ENCODE measurements around the gene EHMT1.

Gene EHMT1

GRCh38 chr9:137752426-137752825 is 133.6 kb downstream of the EHMT1 start:
- Histone ChIP-seq H3K36me3 (ENCODE audit: insufficient read depth, low read length) (peaks cover 63% of the 10 kb centered on the region; the same call in 1 of the 2 replicates), H3K79me2 (ENCODE audit: insufficient read depth, low read length) (no peaks in the 10 kb centered on the region), H3K4me3 (ENCODE audit: low read length, poor library complexity, severe bottlenecking) (no peak overlapping the region), H3K4me1 (ENCODE audit: insufficient read depth, low read length, poor library complexity, severe bottlenecking) (peaks cover 8% of the 10 kb centered on the region), H3K9me3 (ENCODE audit: insufficient read depth, low read depth, low read length) (0 out of 2 replicates have a peak, but pooled peaks cover 7% of the 10 kb centered on the region), H3K9ac (ENCODE audit: low read depth, low read length, poor library complexity, severe bottlenecking) (no peak overlapping the region), H2AFZ (ENCODE audit: low read length) (no peak overlapping the region), H3K9me2 (replicated peaks; ENCODE audit: low read depth, low read length) (no peaks in the 10 kb centered on the region), H3F3A (ENCODE audit: low read depth) (no peaks in the 10 kb centered on the region), H4K20me1 (ENCODE audit: insufficient read depth, low read length, poor library complexity, severe bottlenecking) (peaks cover 9% of the 10 kb centered on the region), H3K27me3 (ENCODE audit: insufficient read depth, low read length, poor library complexity, severe bottlenecking) (no peaks in the 10 kb centered on the region), H3K4me2 (ENCODE audit: low read depth, low read length, poor library complexity, severe bottlenecking) (no peak overlapping the region)
- TF ChIP-seq CTCF (conservative IDR thresholded peaks at IDR 0.05; ENCODE audit: low read length), result no peak
- TF ChIP-seq EZH2phosphoT487 (IDR thresholded peaks at IDR 0.05; ENCODE audit: borderline replicate concordance), result no peak

GRCh38 chr9:137753192-137753765 is 134.5 kb downstream of the EHMT1 start:
- Histone ChIP-seq H3F3A (ENCODE audit: low read depth) (no peaks in the 10 kb centered on the region), H3K4me2 (ENCODE audit: low read depth, low read length, poor library complexity, severe bottlenecking) (no peak overlapping the region), H2AFZ (ENCODE audit: low read length) (no peak overlapping the region), H3K4me1 (ENCODE audit: insufficient read depth, low read length, poor library complexity, severe bottlenecking) (peaks cover 15% of the 10 kb centered on the region), H3K9me3 (ENCODE audit: insufficient read depth, low read depth, low read length) (0 out of 2 replicates have a peak, but pooled peaks cover 7% of the 10 kb centered on the region), H3K9me2 (replicated peaks; ENCODE audit: low read depth, low read length) (no peaks in the 10 kb centered on the region), H3K79me2 (ENCODE audit: insufficient read depth, low read length) (no peaks in the 10 kb centered on the region), H4K20me1 (ENCODE audit: insufficient read depth, low read length, poor library complexity, severe bottlenecking) (peaks cover 11% of the 10 kb centered on the region), H3K36me3 (ENCODE audit: insufficient read depth, low read length) (peaks cover 63% of the 10 kb centered on the region; the same call in 1 of the 2 replicates), H3K9ac (ENCODE audit: low read depth, low read length, poor library complexity, severe bottlenecking) (no peak overlapping the region), H3K4me3 (ENCODE audit: low read length, poor library complexity, severe bottlenecking) (no peak overlapping the region), H3K27me3 (ENCODE audit: insufficient read depth, low read length, poor library complexity, severe bottlenecking) (no peaks in the 10 kb centered on the region)
- TF ChIP-seq EZH2phosphoT487 (IDR thresholded peaks at IDR 0.05; ENCODE audit: borderline replicate concordance) (no peak), CTCF (conservative IDR thresholded peaks at IDR 0.05; ENCODE audit: low read length) (no peak)

GRCh38 chr9:137755261-137755927 is 136.6 kb downstream of the EHMT1 start:
- Histone ChIP-seq H3K9ac (ENCODE audit: low read depth, low read length, poor library complexity, severe bottlenecking) (no peak overlapping the region), H3K79me2 (ENCODE audit: insufficient read depth, low read length) (no peaks in the 10 kb centered on the region), H3F3A (ENCODE audit: low read depth) (no peaks in the 10 kb centered on the region), H3K9me2 (replicated peaks; ENCODE audit: low read depth, low read length) (no peaks in the 10 kb centered on the region), H3K27me3 (ENCODE audit: insufficient read depth, low read length, poor library complexity, severe bottlenecking) (no peaks in the 10 kb centered on the region), H4K20me1 (ENCODE audit: insufficient read depth, low read length, poor library complexity, severe bottlenecking) (peaks cover 11% of the 10 kb centered on the region), H3K9me3 (ENCODE audit: insufficient read depth, low read depth, low read length) (0 out of 2 replicates have a peak, but pooled peaks cover 7% of the 10 kb centered on the region), H3K36me3 (ENCODE audit: insufficient read depth, low read length) (peaks cover 81% of the 10 kb centered on the region; the same call in 1 of the 2 replicates), H3K4me3 (ENCODE audit: low read length, poor library complexity, severe bottlenecking) (no peak overlapping the region), H2AFZ (ENCODE audit: low read length) (no peak overlapping the region), H3K4me2 (ENCODE audit: low read depth, low read length, poor library complexity, severe bottlenecking) (no peak overlapping the region), H3K4me1 (ENCODE audit: insufficient read depth, low read length, poor library complexity, severe bottlenecking) (peaks cover 15% of the 10 kb centered on the region)
- TF ChIP-seq CTCF (conservative IDR thresholded peaks at IDR 0.05; ENCODE audit: low read length) (no peak), EZH2phosphoT487 (IDR thresholded peaks at IDR 0.05; ENCODE audit: borderline replicate concordance) (no peak)

All from Loucy (cell line).